Measurements from ENCODE around the gene CD300A.

GRCh38 chr17:74477411-74477810 is 11.0 kb downstream of the CD300A start:
- TF ChIP-seq CTCF (tag by site-specific recombination; IDR thresholded peaks at IDR 0.05) (no peak), ZNF274 (IDR thresholded peaks at IDR 0.05; ENCODE audit: low read length) (no peak), ZNF274 (tag by site-specific recombination; IDR thresholded peaks at IDR 0.05; ENCODE audit: borderline replicate concordance) (no peak), ZNF24 (tag by site-specific recombination; IDR thresholded peaks at IDR 0.05) (no peak), YY1 (tag by site-specific recombination; IDR thresholded peaks at IDR 0.05) (no peak), MYNN (tag by site-specific recombination; IDR thresholded peaks at IDR 0.05; ENCODE audit: borderline replicate concordance) (no peak), ZNF791 (tag by site-specific recombination; IDR thresholded peaks at IDR 0.05) (no peak)
- TF ChIP-seq, protein P1, sequence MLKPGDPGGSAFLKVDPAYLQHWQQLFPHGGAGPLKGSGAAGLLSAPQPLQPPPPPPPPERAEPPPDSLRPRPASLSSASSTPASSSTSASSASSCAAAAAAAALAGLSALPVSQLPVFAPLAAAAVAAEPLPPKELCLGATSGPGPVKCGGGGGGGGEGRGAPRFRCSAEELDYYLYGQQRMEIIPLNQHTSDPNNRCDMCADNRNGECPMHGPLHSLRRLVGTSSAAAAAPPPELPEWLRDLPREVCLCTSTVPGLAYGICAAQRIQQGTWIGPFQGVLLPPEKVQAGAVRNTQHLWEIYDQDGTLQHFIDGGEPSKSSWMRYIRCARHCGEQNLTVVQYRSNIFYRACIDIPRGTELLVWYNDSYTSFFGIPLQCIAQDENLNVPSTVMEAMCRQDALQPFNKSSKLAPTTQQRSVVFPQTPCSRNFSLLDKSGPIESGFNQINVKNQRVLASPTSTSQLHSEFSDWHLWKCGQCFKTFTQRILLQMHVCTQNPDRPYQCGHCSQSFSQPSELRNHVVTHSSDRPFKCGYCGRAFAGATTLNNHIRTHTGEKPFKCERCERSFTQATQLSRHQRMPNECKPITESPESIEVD (tag by site-specific recombination; IDR thresholded peaks at IDR 0.05) = no peak
- TF ChIP-seq, protein P2, sequence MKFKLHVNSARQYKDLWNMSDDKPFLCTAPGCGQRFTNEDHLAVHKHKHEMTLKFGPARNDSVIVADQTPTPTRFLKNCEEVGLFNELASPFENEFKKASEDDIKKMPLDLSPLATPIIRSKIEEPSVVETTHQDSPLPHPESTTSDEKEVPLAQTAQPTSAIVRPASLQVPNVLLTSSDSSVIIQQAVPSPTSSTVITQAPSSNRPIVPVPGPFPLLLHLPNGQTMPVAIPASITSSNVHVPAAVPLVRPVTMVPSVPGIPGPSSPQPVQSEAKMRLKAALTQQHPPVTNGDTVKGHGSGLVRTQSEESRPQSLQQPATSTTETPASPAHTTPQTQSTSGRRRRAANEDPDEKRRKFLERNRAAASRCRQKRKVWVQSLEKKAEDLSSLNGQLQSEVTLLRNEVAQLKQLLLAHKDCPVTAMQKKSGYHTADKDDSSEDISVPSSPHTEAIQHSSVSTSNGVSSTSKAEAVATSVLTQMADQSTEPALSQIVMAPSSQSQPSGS (tag by site-specific recombination; IDR thresholded peaks at IDR 0.05; ENCODE audit: low read depth) = no peak
